Fibroblast of skin of abdomen (primary cell): ENCODE data around the gene BHLHA15.

ENCODE experiments used
- DNase-seq: peaks from one replicate; pipeline ENCODE4 v3.0.0-alpha.2; 2013

The BHLHA15 gene

GRCh38 chr7:98187138-98187502 lies 24.1 kb upstream of the BHLHA15 start:
- no peak for DNase-seq

DNA sequence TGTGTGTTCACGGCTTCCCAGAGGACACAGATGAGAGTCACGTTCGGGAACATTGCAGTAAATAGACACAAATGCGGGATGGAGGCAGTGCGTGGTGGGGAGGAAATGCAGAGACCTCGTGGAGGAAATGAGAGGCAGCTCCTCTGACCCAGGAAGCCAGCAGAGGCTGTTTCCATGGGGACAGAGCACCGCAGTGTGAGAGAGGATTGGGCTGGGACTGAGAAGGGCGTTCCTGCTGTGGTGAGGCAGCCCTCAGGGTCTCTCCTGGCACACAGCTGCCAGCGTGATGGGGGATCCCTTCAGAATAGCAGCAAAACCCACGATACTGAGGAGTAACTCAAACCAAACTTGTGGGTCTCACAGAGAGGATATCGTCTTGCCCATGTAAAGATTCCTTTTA lies 21.7 kb upstream of the BHLHA15 start:
- no peak for DNase-seq

DNA sequence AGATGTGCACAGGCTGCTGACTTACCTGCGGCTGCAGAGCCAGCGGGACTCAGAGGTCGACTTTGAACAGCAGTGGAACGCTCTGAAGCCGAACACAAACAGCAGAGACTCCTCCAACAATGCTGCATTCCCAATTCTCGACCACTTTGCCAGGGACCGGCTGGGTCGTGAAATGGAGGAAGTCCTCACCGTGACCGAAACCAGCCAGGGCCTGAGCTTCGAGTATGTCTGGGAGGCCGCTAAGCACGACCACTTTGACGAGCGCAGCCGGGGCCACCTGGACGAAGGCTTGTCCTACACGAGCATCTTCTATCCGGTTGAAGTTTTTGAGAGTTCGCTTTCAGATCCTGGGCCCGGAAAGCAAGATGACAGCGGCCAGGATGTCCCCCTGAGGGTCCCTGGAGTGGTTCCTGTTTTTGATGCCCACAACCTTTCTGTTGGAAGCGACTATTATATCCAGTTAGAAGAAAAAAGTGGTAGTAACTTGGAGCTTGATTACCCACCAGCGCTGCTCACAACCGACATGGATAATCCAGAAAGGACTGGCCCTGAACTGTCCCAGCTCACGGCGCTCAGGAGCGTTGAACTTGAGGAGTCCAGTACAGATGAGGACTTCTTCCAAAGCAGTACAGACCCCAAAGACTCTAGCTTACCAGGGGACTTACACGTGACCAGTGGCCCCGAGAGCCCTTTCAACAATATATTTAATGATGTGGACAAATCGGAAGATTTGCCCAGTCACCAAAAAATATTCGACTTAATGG lies 19.4 kb upstream of the BHLHA15 start:
- no peak for DNase-seq

- no peak for DNase-seq
These were observed 18.3 kb upstream of the BHLHA15 start for GRCh38 chr7:98192781-98193457.

- DNase-seq: no peak
These were observed 17.6 kb upstream of the BHLHA15 start for GRCh38 chr7:98193474-98194180.

- no peak for DNase-seq
These were observed 17.1 kb upstream of the BHLHA15 start for GRCh38 chr7:98194186-98194585.

DNA sequence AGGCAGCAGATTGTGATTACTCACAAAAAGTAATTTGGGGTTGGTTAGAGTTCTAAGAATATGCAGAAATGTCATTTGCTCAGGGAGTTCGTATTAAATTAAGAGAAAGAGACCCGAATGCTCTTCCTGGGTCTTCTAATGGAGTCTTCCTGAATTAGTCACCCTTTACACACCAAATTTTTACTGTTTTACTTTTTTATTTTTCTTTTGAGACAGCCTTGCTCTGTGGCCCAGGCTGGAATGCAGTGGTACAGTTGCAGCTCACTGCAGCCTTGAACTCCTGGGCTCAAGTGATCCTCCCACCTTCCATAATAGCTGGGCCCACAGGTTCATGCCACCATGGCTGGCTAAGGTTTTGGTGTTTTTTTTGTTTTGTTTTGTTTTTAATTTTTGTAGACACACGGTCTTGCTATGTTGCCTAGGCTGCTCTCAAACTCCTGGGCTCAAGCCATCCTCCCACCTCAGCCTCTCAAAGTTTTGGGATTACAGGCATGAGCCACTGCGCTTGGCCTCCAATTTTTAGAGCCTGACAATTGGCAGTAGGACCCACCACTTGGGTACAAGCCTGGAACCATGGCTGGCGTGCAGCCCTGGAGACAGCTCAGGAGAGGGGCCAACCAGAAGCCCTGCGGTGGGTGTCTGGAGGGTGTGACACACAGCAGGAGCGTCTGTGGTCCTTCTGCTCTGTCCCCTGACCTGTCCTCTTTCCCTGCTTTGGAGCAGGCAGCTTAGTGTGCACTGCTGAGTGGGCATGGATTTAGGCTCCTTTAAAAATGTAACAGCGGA lies 16.4 kb upstream of the BHLHA15 start:
- DNase-seq: no peak

- DNase-seq: no peak
These were observed 14.3 kb upstream of the BHLHA15 start for GRCh38 chr7:98196706-98197605.

DNA sequence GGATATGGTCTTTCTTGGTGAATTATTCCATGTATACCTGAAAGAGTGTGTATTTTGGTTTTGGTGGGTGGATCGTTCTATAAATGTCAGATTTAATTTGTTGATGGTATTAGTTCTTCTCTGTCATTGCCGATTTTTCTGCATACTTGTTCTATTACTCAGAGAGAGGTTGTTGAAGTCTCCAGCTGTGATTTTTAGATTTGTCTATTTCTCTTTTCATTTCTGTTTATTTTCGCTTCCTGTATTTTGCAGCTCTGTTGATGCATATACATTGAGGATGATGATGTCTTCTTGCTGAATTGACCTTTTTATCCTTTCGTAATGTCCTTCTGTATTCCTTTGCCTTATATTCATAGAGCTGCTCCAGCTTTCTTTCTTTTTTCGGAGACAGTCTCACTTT lies 12.1 kb upstream of the BHLHA15 start:
- DNase-seq: no peak

DNA sequence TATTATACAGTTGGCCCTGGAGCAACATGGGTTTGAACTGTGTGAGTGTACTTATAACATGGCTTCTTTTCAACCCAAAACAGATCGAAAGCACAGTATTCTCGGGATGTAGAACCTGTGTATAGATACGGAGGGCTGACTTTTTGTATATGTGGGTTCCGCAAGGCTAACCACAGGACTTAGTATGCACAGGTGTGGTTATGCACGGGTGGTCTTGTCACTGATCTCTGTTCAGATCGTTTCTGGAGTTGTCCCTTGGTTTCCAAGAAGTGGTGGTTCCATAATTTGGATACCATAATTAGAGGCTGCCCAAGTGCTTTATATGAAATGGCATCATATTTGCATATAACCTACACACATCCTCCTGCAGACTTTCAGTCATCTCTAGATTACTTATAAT lies 10.9 kb upstream of the BHLHA15 start:
- no peak for DNase-seq

DNA sequence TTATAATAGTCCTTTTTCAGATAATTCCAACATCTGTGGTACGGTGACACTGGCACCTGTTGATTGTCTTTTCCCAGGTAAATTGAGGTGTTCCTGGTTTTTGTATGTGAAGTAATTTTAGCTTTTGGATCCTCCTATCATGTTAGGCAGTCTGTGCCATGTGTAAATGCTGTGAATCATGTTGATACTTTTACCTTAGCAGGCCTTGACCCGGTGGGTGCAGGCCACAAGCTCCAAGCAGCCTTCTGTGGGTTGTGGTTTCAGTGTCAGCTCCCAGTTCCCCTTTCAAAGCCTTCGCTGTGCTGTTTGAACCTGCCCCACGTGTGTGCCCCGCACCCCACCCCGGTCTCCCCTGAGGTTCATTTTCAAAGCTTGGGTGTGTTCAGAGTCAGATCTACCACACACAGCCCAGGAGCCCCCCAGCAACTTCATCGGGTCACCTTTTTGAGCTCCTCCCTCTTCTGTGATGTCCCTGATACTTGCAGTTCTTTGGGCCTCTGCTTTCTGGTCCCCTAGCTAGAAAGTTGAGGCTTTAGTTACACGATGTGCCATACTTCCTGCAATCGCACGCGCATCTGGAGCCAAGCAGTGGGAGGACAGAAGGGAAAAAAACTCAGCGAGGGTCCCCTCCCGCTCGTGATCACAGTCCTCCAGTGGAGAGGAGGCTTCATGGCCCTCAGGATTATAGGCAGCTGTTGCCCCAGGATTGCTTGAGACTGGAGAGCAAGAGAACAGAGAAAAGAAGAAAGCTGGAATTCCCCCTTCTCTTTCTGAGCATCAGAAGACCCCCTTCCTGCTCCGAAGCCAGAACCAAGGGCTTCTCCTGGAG lies 8.7 kb upstream of the BHLHA15 start:
- no peak for DNase-seq

- no peak for DNase-seq
These were observed 7.8 kb upstream of the BHLHA15 start for GRCh38 chr7:98203261-98203963.

- DNase-seq: no peak
These were observed 7.2 kb upstream of the BHLHA15 start for GRCh38 chr7:98203964-98204605.

GRCh38 chr7:98204670-98205069 lies 6.6 kb upstream of the BHLHA15 start:
- DNase-seq: no peak

GRCh38 chr7:98205162-98205845 lies 5.9 kb upstream of the BHLHA15 start:
- DNase-seq: no peak

DNA sequence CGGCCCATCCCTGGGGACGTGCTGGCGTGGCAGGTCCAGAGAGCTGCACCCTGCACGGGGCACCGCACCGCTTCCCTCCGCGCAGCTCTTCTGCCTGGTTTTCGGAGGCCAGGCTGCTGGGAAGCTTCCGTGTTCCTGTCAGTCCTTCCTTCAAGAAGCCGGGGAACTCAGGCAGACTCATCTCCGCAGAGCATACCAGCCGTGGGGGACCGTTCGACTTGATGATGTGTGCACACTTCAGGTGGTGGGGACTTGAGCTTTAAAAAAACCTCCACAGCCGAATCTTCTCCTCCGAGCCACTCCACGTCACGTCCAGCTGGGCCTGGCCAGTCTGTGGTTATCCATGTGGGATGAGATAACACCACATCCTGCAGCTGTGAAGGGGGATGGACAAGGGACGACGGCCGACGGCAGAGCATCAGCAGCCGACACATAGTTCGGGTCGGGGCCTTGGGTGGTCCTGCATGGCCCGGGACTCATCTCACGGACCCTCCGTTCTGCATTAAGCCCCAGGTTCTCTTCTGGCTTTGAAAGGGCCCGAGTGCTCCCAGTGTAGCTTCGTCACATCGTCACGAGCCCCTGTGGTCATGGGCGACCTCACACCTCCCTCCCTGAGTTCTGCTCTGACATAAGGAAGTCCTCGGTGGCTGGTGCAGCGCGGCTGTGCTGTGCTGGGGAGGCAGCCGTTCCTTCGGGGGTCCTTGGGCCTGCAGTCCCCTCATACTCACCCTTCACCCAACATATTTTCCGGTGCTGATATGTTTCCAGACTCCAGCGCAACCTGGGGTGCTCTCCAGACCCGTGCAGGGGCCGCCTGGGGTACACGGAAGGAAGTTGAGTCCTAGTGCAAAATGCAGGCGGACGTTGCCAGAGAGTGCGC lies 4.5 kb upstream of the BHLHA15 start:
- DNase-seq: no peak

DNA sequence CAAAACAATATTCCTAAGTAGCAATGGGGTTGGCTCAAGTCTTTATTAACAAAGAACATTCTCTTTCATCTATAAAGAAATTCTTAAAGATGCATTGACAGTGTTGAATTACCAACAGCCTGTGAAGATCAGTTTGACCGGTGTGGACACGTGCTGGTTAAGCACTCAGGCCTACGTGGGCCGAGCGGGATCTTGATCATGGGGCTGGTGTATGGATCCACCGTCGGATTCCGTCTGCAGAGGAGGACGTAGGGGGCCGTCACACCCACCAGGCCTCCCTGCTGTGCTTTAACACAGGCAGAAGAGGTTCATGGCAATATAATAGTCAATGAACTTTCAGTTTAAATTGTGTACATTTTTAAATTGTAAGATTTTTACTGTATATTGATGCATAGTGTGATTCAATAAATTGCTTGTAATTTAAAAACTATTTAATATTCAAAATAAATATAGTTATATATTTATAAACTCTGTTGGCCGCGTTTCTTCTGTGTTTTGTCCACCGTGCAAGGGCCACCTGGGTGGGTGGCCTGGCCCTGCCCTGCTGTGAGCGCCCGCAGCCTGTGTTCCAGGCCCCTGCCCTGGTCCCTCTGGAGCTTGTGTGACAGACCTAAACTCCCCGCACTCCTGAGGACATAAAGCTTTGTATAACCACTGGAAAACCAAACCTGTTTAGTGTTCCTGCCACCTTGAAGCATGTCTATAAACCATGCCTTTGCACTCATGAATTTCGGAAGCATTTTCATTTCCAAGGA lies 1.9 kb upstream of the BHLHA15 start:
- no peak for DNase-seq
